A549 (cell line): ENCODE measurements around the gene TOP3A.

ENCODE experiments used
- CHD2 ChIP-seq: fragments of 150-350 bp; IDR thresholded peaks from 2 replicates; pipeline ENCODE4 v1.6.1; 2014; ENCODE audit warnings: low read length; ENCODE audit not compliant: partially characterized antibody
- CTCF ChIP-seq: fragments of >200 bp; sonication (Bioruptor Twin); formaldehyde crosslinking; IDR thresholded peaks from 3 replicates; pipeline ENCODE4 v1.5.1; 2016
- EP300 ChIP-seq, 2 experiments: fragments of >200 bp; sonication (Bioruptor Twin); formaldehyde crosslinking; IDR thresholded peaks; 2 replicates in 1 of 2; 3 replicates in 1 of 2; pipeline ENCODE4 v1.6.1; 2016 to 2017
- ESRRA ChIP-seq: fragments of 150-350 bp; IDR thresholded peaks from 2 replicates; pipeline ENCODE4 v1.6.1; 2014; ENCODE audit warnings: mild to moderate bottlenecking, low read length, borderline replicate concordance
- HES2 ChIP-seq: fragments of >200 bp; sonication (Bioruptor Twin); formaldehyde crosslinking; IDR thresholded peaks from 2 replicates; pipeline ENCODE4 v1.6.1; 2016
- MAX ChIP-seq: IDR thresholded peaks from 2 replicates; pipeline ENCODE4 v1.6.1; 2012
- NR3C1 ChIP-seq: fragments of >200 bp; sonication (Bioruptor Twin); formaldehyde crosslinking; IDR thresholded peaks from 3 replicates; pipeline ENCODE4 v1.6.1; 2017
- POLR2A ChIP-seq: IDR thresholded peaks from 2 replicates; pipeline ENCODE4 v1.6.1; 2012; ENCODE audit warnings: mild to moderate bottlenecking, low read length
- RAD21 ChIP-seq, 2 experiments: fragments of >200 bp in 1 of 2; sonication (Bioruptor Twin) in 1 of 2; formaldehyde crosslinking in 1 of 2; IDR thresholded peaks in 1 of 2; conservative IDR thresholded peaks in 1 of 2; 2 replicates in 1 of 2; 3 replicates in 1 of 2; pipeline ENCODE4 v1.6.1; 2012 to 2018; ENCODE audit warnings: inconsistent platforms in 1 of 2
- RNF2 ChIP-seq: fragments of 200-600 bp; sonication (generic); IDR thresholded peaks from 2 replicates; pipeline ENCODE4 v1.6.1; 2016; ENCODE audit warnings: low read depth, mild to moderate bottlenecking, antibody characterized with exemption, moderate library complexity, borderline replicate concordance
- SMC3 ChIP-seq: fragments of >200 bp; sonication (Bioruptor Twin); formaldehyde crosslinking; IDR thresholded peaks from 3 replicates; pipeline ENCODE4 v1.6.1; 2018; ENCODE audit warnings: inconsistent platforms
- SREBF2 ChIP-seq: fragments of 450-650 bp; IDR thresholded peaks from 2 replicates; pipeline ENCODE4 v1.6.1; 2014; ENCODE audit warnings: mild to moderate bottlenecking, moderate library complexity
- ZFP36 ChIP-seq: fragments of 450-650 bp; IDR thresholded peaks from 2 replicates; pipeline ENCODE4 v1.6.1; 2014; ENCODE audit warnings: borderline replicate concordance; ENCODE audit not compliant: partially characterized antibody

GRCh38 chr17:18326039-18326438 is 11.2 kb upstream of the TOP3A start:
- TF ChIP-seq CTCF: no peak
- no peak for TF ChIP-seq ZFP36
- TF ChIP-seq MAX: no peak
- TF ChIP-seq EP300 (IDR thresholded peaks at IDR 0.05): no peak
- TF ChIP-seq RAD21 (conservative IDR thresholded peaks at IDR 0.05 in 1 of 2, IDR thresholded peaks at IDR 0.05 in 1 of 2): no peak
- TF ChIP-seq HES2: no peak
- TF ChIP-seq POLR2A: no peak
- TF ChIP-seq CHD2: no peak
- TF ChIP-seq NR3C1: no peak
- no peak for TF ChIP-seq SMC3
- TF ChIP-seq SREBF2: no peak
- no peak for TF ChIP-seq RNF2
- TF ChIP-seq ESRRA: no peak
